ENCODE results near the gene PAOX.
"Not testable (repeated sequence)": the region's sequence is repeated elsewhere in the genome, so short reads cannot be mapped to it uniquely, and the experiment has no call there.

PAOX gene

GRCh38 chr10:133405844-133406527 lies 26.9 kb downstream of the PAOX start:
- DNase-seq (ENCODE audit: low read depth in 2 of 2): no peak

- DNase-seq (ENCODE audit: low read depth in 2 of 2): no peak
Measured at GRCh38 chr10:133411523-133412380, 32.7 kb downstream of the PAOX start.

- no peak for DNase-seq (ENCODE audit: low read depth in 2 of 2)
Measured at GRCh38 chr10:133412381-133412711, 33.3 kb downstream of the PAOX start.

- DNase-seq (ENCODE audit: low read depth in 2 of 2): not testable (repeated sequence)
Measured at GRCh38 chr10:133414401-133414800, 35.3 kb downstream of the PAOX start.

GRCh38 chr10:133415752-133416151 lies 36.7 kb downstream of the PAOX start:
- DNase-seq (ENCODE audit: low read depth in 2 of 2): no peak

- DNase-seq (ENCODE audit: low read depth in 2 of 2): no peak
Measured at GRCh38 chr10:133418289-133418993, 39.4 kb downstream of the PAOX start.

- DNase-seq (ENCODE audit: low read depth in 2 of 2): no peak
Measured at GRCh38 chr10:133419211-133419950, 40.3 kb downstream of the PAOX start.

GRCh38 chr10:133420028-133420427 lies 41.0 kb downstream of the PAOX start:
- no peak for DNase-seq (ENCODE audit: low read depth in 2 of 2)

GRCh38 chr10:133420579-133420978 lies 41.5 kb downstream of the PAOX start:
- no peak for DNase-seq (ENCODE audit: low read depth in 2 of 2)

GRCh38 chr10:133421336-133422222 lies 42.5 kb downstream of the PAOX start:
- DNase-seq (ENCODE audit: low read depth in 2 of 2): no peak

GRCh38 chr10:133422223-133422806 lies 43.3 kb downstream of the PAOX start:
- no peak for DNase-seq (ENCODE audit: low read depth in 2 of 2)

- DNase-seq (ENCODE audit: low read depth in 2 of 2): no peak
Measured at GRCh38 chr10:133422807-133423771, 44.0 kb downstream of the PAOX start.

- not testable (repeated sequence) for DNase-seq (ENCODE audit: low read depth in 2 of 2)
Measured at GRCh38 chr10:133424102-133424501, 45.0 kb downstream of the PAOX start.

GRCh38 chr10:133424601-133425000 lies 45.5 kb downstream of the PAOX start, which contains the start of gene SPRN:
SPRN (minus strand) TSS chr10:133424625; CDS start chr10:133423681, 944 bp downstream.
- DNase-seq (ENCODE audit: low read depth in 2 of 2): not testable (repeated sequence)

- DNase-seq (ENCODE audit: low read depth in 2 of 2): not testable (repeated sequence)
Measured at GRCh38 chr10:133429571-133429970, 50.5 kb downstream of the PAOX start.

GRCh38 chr10:133431888-133432613 lies 53.0 kb downstream of the PAOX start:
- DNase-seq (ENCODE audit: low read depth in 2 of 2): not testable (repeated sequence)

- DNase-seq (ENCODE audit: low read depth in 2 of 2): not testable (repeated sequence)
Measured at GRCh38 chr10:133432789-133433188, 53.7 kb downstream of the PAOX start.

GRCh38 chr10:133438711-133439273 lies 59.7 kb downstream of the PAOX start:
- DNase-seq (ENCODE audit: low read depth in 2 of 2): no peak

Data from activated CD8-positive, alpha-beta memory T cell treated with anti-CD3 and anti-CD28 coated beads for 4 hours (primary cell).